Spinal cord (tissue), 10 donors: ENCODE results near the gene ARID4B. TPM values are rescaled to one million over a fixed set of nuclear protein-coding genes. Genes with fewer than 3 reads are reported as not detected.

ENCODE experiments used
- DNase-seq, 6 donors: peaks; one replicate each; pipeline versions ENCODE4 v3.0.0 to v3.0.0-alpha.2; 2013 to 2015; ENCODE audit warnings: low spot score in 6 of 6, low read depth in 4 of 6
- H3K27ac ChIP-seq: one replicate; pipeline ENCODE4 v1.5.1; 2013; ENCODE audit warnings: low read depth, low read length, control low read depth
- H3K27me3 ChIP-seq: one replicate; pipeline ENCODE4 v1.6.1; 2013; ENCODE audit warnings: low read length; ENCODE audit not compliant: control insufficient read depth, insufficient read depth
- H3K36me3 ChIP-seq: one replicate; pipeline ENCODE4 v1.6.1; 2013; ENCODE audit warnings: low read length; ENCODE audit not compliant: control insufficient read depth, insufficient read depth
- H3K4me1 ChIP-seq: one replicate; pipeline ENCODE4 v1.6.1; 2013; ENCODE audit warnings: low read length; ENCODE audit not compliant: control insufficient read depth, insufficient read depth
- H3K4me3 ChIP-seq: one replicate; pipeline ENCODE4 v1.5.1; 2013; ENCODE audit warnings: low read depth, low read length, control low read depth
- H3K9me3 ChIP-seq: one replicate; pipeline ENCODE4 v1.6.1; 2013; ENCODE audit warnings: low read length; ENCODE audit not compliant: control insufficient read depth, insufficient read depth
- WGBS: methylation state at CpG from one replicate; pipeline ENCODE4 v1.1.5; 2013; ENCODE audit warnings: missing lambda C conversion rate; ENCODE audit not compliant: insufficient coverage; 5-methylcytosine and 5-hydroxymethylcytosine counted together
- polyA plus RNA-seq, 2 donors: library from polyadenylated mRNA; unstranded; fragments of 120-200 nt; gene quantifications; one replicate each; pipeline ENCODE4 v1.2.1, GENCODE V29; 2013; ENCODE audit not compliant: insufficient read length in 2 of 2
- total RNA-seq, 2 donors: library from RNA; depleted of rRNA in 1 of 2; stranded (reverse); fragments of 120-200 nt in 1 of 2; fragments of >200 nt in 1 of 2; gene quantifications; one replicate each; pipeline versions ENCODE4 v1.2.3 to v1.2.4, GENCODE V29; 2013 to 2014
- donor health status: healthy.

ARID4B gene
- total and polyA plus RNA-seq, 4 donors, result 30.9 to 68.0 (median 45.2) TPM

DNA sequence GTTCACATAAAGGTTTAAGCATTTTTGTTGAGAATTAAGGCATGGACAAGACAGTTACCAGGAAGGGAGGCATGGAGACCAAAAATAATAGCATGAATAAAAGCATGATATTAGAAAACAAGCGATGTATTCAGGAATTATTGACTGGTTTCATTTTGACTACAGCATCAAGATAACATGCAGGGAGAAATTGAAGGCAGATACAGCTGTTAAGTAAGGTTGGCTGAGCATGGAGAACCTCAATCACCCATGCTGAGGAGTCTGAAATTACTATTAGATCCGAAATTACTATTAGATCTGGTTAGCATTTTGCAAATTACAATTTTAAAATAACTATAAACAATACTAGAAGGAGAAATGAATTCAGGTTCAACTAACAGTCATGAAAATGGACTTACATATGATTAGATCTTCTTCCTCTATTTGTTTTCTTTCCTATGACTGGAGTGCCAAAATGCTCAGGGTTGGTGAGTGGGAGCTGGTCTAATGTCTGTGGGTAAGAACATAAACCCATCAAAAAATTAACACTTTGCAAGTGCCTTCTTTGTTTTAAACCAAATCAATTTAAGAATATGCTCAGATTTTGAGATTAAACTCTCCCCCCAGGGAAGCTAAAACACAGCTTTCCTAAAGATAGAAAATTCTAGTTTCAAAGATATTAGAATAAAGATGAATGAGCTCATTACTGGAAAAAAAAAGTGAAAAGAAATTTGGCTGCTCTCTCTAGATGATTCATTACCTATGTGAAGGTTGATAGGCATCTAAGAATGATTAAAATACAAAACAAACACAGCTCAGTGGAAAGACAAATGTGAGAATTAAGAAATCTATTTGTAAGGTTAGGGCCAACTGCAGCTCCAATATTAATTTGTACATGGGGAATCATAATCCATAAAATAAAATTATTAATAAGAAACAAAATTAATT is 81.7 kb downstream of the ARID4B start:
- H3K36me3 ChIP-seq, result no peaks in the 10 kb centered on the region
- 80% methylated on average over 1 of the region's 2 CpGs for WGBS
- H3K9me3 ChIP-seq, result no peaks in the 10 kb centered on the region

DNA sequence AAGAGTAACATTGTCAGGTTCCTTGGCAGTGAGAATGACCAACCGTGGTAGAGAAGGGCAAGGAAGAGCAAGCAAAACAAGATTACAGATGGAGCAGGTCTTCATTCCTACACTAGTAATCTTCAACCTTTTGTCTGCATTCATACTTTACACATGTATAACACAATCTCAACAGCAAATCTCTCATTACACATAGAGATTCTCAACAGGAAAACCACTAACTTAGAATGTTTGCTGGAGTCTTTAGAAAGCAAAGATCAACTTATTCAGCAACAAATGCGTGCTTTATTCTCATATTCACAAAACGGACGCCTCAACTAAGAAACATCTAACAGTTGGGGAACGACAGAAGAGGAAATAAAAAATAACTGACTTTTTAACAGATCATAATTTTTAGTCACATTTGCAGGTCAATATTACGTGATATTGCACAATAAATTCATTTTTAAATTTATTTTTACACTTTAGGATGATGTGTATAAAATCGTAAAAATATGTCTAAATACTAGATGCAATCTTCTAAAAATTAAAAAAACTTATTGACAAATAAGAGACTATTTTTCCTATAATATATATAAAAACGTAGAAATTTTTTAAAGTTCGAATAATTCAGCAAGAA is 82.9 kb downstream of the ARID4B start:
- H3K27me3 ChIP-seq, result no peaks in the 10 kb centered on the region
- no peaks in the 10 kb centered on the region for H3K4me1 ChIP-seq
- WGBS, result 100% methylated on average over 1 of the region's 9 CpGs
- DNase-seq, result no peak
- H3K9me3 ChIP-seq, result no peaks in the 10 kb centered on the region
- H3K27ac ChIP-seq, result no peak overlapping the region
- H3K4me3 ChIP-seq, result no peak overlapping the region
- no peaks in the 10 kb centered on the region for H3K36me3 ChIP-seq

More for the DNA sequence above, 81.7 kb downstream of the ARID4B start:
- Histone ChIP-seq H3K27ac (no peak overlapping the region), H3K27me3 (no peaks in the 10 kb centered on the region), H3K4me1 (no peaks in the 10 kb centered on the region), H3K4me3 (no peak overlapping the region)
- no peak for DNase-seq

DNA sequence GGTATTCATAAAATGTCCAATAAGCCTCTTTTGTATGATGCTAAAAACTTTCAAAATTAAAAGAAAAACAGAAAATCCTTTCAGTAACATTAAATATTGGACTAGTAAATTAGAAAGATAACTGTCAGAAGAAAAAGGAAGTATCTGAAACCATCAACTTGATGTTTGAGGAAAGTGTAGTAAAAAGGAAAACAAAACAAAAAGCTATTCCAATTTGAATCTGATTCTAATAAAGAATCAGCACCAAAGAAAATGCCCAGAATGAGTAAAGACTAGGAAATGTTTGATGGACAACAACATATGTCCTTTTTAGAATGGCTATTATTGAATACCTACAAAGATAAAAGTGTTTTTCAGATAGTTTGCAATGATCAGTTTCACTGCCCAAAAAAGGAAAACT is 87.0 kb downstream of the ARID4B start:
- Histone ChIP-seq H3K9me3 (no peaks in the 10 kb centered on the region), H3K4me3 (no peak overlapping the region), H3K27me3 (no peaks in the 10 kb centered on the region), H3K27ac (no peak overlapping the region), H3K4me1 (no peaks in the 10 kb centered on the region), H3K36me3 (peaks cover 17% of the 10 kb centered on the region)
- DNase-seq, result no peak

DNA sequence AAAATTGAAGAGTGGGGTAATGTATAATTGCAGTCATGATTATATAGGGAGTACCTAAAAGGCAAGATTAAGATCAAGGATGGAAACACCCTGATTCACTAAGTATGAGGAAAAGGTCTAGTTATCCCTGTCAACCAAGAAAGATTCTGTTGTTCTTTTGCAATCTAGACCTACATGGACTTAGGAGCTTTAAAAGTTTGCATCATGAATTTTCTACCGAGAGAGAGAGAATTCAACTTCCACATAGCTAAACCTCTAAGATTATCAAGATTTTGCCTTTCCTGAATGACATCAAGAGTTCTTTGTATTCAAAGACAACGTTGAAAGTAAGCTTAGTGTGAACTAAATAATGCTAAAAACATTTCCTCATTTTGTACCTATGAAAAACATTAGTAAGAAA is 88.1 kb downstream of the ARID4B start:
- WGBS, result no CpG with 5 or more reads among the region's 2 CpGs
- no peak for DNase-seq
- no peaks in the 10 kb centered on the region for H3K9me3 ChIP-seq
- H3K27me3 ChIP-seq, result no peaks in the 10 kb centered on the region
- no peak overlapping the region for H3K4me3 ChIP-seq
- H3K27ac ChIP-seq, result no peak overlapping the region
- H3K36me3 ChIP-seq, result peaks cover 17% of the 10 kb centered on the region
- no peaks in the 10 kb centered on the region for H3K4me1 ChIP-seq

DNA sequence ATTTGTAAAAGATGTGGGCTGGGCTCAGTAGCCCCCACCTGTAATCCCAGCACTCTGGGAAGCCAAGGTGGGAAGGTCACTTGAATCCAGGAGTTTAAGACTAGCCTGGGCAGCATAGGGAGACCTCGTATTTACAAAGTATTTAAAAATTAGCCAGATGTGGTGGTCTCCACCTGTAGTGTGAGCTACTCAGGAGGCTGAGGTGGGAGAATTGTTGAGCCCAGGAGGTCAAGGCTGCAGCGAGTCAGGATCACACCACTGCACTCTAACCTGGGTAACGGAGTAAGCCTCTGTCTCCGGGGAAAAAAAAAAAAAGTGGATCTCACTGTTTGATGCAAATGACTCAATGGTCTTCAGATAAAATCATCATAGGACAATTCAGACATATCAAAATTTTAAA is 89.4 kb downstream of the ARID4B start:
- WGBS, result 100% methylated on average over 2 of the region's 4 CpGs
- Histone ChIP-seq H3K4me1 (no peaks in the 10 kb centered on the region), H3K36me3 (peaks cover 19% of the 10 kb centered on the region), H3K9me3 (no peaks in the 10 kb centered on the region), H3K4me3 (no peak overlapping the region), H3K27me3 (no peaks in the 10 kb centered on the region), H3K27ac (no peak overlapping the region)
- no peak for DNase-seq

GRCh38 chr1:235236128-235236527 is 91.9 kb downstream of the ARID4B start:
- Histone ChIP-seq H3K27ac (no peak overlapping the region), H3K9me3 (no peaks in the 10 kb centered on the region), H3K36me3 (peaks cover 22% of the 10 kb centered on the region), H3K4me3 (no peak overlapping the region), H3K27me3 (no peaks in the 10 kb centered on the region), H3K4me1 (no peaks in the 10 kb centered on the region)
- DNase-seq, result no peak
- no CpG with 5 or more reads among the region's 5 CpGs for WGBS

- no peaks in the 10 kb centered on the region for H3K27me3 ChIP-seq
- no peak overlapping the region for H3K27ac ChIP-seq
- 100% methylated on average over 2 of the region's 2 CpGs for WGBS
- no peak for DNase-seq
- peaks cover 30% of the 10 kb centered on the region for H3K36me3 ChIP-seq
- no peaks in the 10 kb centered on the region for H3K9me3 ChIP-seq
- no peaks in the 10 kb centered on the region for H3K4me1 ChIP-seq
- H3K4me3 ChIP-seq, result no peak overlapping the region
These were observed 98.1 kb downstream of the ARID4B start for GRCh38 chr1:235229868-235230267.

DNA sequence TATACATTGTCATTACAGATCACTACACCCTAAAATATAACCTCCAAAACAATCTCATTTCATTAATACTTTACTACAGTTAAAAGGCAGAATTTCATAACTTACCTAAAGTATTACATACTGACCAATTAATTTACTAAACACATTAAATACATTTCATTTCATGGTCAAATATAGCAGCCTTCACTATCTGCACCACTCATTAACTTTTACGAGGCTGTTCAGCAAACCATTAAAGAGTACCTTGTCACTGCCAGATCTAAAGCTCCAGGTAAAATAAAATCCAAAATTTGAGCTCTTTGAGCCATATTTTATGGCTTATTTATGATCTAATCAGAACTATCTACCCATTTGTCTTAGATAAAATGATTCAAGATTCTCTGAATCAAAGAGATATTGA is 100.6 kb downstream of the ARID4B start:
- H3K27me3 ChIP-seq, result no peaks in the 10 kb centered on the region
- peaks cover 31% of the 10 kb centered on the region for H3K36me3 ChIP-seq
- no peak overlapping the region for H3K4me3 ChIP-seq
- DNase-seq, result no peak
- H3K27ac ChIP-seq, result no peak overlapping the region
- WGBS, result no CpG with 5 or more reads among the region's 1 CpG
- H3K4me1 ChIP-seq, result no peaks in the 10 kb centered on the region
- H3K9me3 ChIP-seq, result no peaks in the 10 kb centered on the region

DNA sequence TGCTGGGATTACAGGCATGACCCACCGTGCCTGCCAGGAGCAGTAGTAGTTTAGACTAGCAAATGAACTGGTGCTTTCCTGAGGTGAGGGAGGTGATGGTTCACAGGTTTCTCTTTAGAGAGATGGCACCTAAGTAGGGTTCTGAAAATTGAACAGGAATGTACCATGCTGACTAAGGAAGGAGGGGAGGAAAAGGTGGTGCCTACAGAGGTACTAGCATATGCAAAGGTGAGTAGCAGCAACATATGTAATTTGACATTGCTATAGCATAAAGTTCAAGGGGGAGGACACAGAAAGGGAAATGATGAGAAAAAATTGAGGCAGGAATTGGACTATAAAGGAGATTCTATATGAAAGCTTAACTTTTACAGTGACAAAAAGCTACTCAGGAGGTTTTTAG is 101.0 kb downstream of the ARID4B start:
- Histone ChIP-seq H3K27ac (no peak overlapping the region), H3K36me3 (peaks cover 31% of the 10 kb centered on the region), H3K27me3 (no peaks in the 10 kb centered on the region), H3K4me1 (no peaks in the 10 kb centered on the region), H3K9me3 (no peaks in the 10 kb centered on the region), H3K4me3 (no peak overlapping the region)
- no peak for DNase-seq
- 100% methylated on average over 1 of the region's 1 CpG for WGBS

DNA sequence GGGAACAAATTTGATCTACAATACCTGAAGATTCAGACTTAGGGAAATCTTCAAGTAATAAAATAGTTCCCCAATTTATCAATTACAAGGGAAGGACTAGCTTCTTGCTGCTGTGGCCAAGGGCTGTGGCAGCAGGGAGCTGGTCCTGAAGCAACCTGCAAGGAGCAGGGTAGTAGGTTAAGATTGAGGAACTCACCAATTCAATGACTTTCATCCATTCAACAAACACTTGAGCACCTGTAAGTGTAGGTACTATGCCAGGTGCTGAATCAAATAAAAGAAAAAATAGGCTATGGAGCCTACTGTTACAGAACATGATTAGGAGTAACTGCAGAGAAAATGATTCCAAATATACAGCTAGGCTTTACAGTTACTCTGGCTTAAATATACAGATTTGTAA is 102.7 kb downstream of the ARID4B start:
- Histone ChIP-seq H3K4me3 (no peak overlapping the region), H3K27me3 (no peaks in the 10 kb centered on the region), H3K36me3 (peaks cover 34% of the 10 kb centered on the region), H3K4me1 (no peaks in the 10 kb centered on the region), H3K27ac (no peak overlapping the region), H3K9me3 (no peaks in the 10 kb centered on the region)
- no peak for DNase-seq
